Stimulated activated CD4-positive, alpha-beta T cell treated with anti-CD3 and anti-CD28 coated beads, Interleukin-2, amount 100 ng/mL, for 48 hours (primary cell): Measurements from ENCODE around the gene PNMA8A.

Experiments
- DNase-seq, 2 donors: peaks; one replicate each; pipeline ENCODE4 v3.0.0-alpha.2; 2020

The PNMA8A gene

GRCh38 chr19:46426506-46427162 is 44.7 kb downstream of the PNMA8A start:
- DNase-seq: peak; percentile 34 to 43

GRCh38 chr19:46426035-46426505 is 45.3 kb downstream of the PNMA8A start:
- no peak for DNase-seq

GRCh38 chr19:46423188-46423587 is 48.2 kb downstream of the PNMA8A start:
- DNase-seq: no peak

GRCh38 chr19:46422344-46422743 is 49.0 kb downstream of the PNMA8A start:
- DNase-seq: no peak

GRCh38 chr19:46420056-46420455 is 51.3 kb downstream of the PNMA8A start:
- DNase-seq: no peak
